GM23338 (cell line): ENCODE data around the gene SLC13A3. TPM values are rescaled to one million over a fixed set of nuclear protein-coding genes. Genes with fewer than 3 reads are reported as not detected.

ENCODE experiments used
- ATAC-seq: fragments of 200-7000 bp; cut with Tn5 transposase; 3 replicates; pipeline ENCODE4 v1.9.1; 2020
- DNase-seq: peaks from one replicate; pipeline ENCODE4 v3.0.0-alpha.2; 2015; ENCODE audit warnings: low spot score
- H2AFZ ChIP-seq: fragments of 200-600 bp; sonication (generic); 2 replicates; pipeline ENCODE4 v1.8.0; 2016; ENCODE audit warnings: antibody characterized with exemption, mild to moderate bottlenecking, moderate library complexity
- H3F3A ChIP-seq: fragments of 200-600 bp; sonication (generic); replicated peaks from 2 replicates; pipeline ENCODE4 v1.8.0; 2017; ENCODE audit warnings: antibody characterized with exemption, mixed run types, low read depth
- H3K27ac ChIP-seq: fragments of 200-600 bp; sonication (generic); 2 replicates; pipeline ENCODE4 v1.6.1; 2016; ENCODE audit warnings: low read depth
- H3K27me3 ChIP-seq: fragments of 200-600 bp; sonication (generic); 2 replicates; pipeline ENCODE4 v1.8.0; 2016; ENCODE audit warnings: mild to moderate bottlenecking, mixed run types, moderate library complexity; ENCODE audit not compliant: insufficient read depth
- H3K36me3 ChIP-seq: fragments of 200-600 bp; sonication (generic); 2 replicates; pipeline ENCODE4 v1.8.0; 2016; ENCODE audit warnings: mild to moderate bottlenecking; ENCODE audit not compliant: insufficient read depth
- H3K4me1 ChIP-seq: fragments of 200-600 bp; sonication (generic); 2 replicates; pipeline ENCODE4 v1.8.0; 2016; ENCODE audit warnings: mild to moderate bottlenecking, moderate library complexity; ENCODE audit not compliant: insufficient read depth
- H3K4me2 ChIP-seq: fragments of 200-600 bp; sonication (generic); 2 replicates; pipeline ENCODE4 v1.7.1; 2017; ENCODE audit warnings: mixed run types
- H3K4me3 ChIP-seq: fragments of 200-600 bp; sonication (generic); 2 replicates; pipeline ENCODE4 v1.6.1; 2016; ENCODE audit warnings: mixed run types
- H3K79me2 ChIP-seq: fragments of 200-600 bp; sonication (generic); replicated peaks from 2 replicates; pipeline ENCODE4 v1.8.0; 2017; ENCODE audit warnings: mild to moderate bottlenecking; ENCODE audit not compliant: insufficient read depth
- H3K9me2 ChIP-seq: fragments of 200-600 bp; sonication (generic); 2 replicates; pipeline ENCODE4 v1.8.0; 2017; ENCODE audit not compliant: insufficient read depth
- H4K20me1 ChIP-seq: fragments of 200-600 bp; sonication (generic); replicated peaks from 2 replicates; pipeline ENCODE4 v1.8.0; 2017; ENCODE audit warnings: mild to moderate bottlenecking; ENCODE audit not compliant: insufficient read depth
- H3K27ac Mint-ChIP-seq: 2 replicates; pipeline ENCODE4 v1.8.0; 2020; ENCODE audit warnings: inconsistent platforms, mild to moderate bottlenecking, moderate library complexity, mixed read lengths
- H3K27me3 Mint-ChIP-seq: 3 replicates; pipeline ENCODE4 v1.8.0; 2022; ENCODE audit warnings: low read depth, mild to moderate bottlenecking, moderate library complexity, mixed read lengths, inconsistent platforms; ENCODE audit not compliant: insufficient read depth, poor library complexity
- H3K36me3 Mint-ChIP-seq: 3 replicates; pipeline ENCODE4 v1.8.0; 2021; ENCODE audit warnings: low read depth, mild to moderate bottlenecking, inconsistent platforms, moderate library complexity, mixed read lengths
- H3K4me1 Mint-ChIP-seq: 3 replicates; pipeline ENCODE4 v1.8.0; 2020; ENCODE audit warnings: mild to moderate bottlenecking, inconsistent platforms, mixed read lengths
- H3K4me3 Mint-ChIP-seq: 3 replicates; pipeline ENCODE4 v1.8.0; 2021; ENCODE audit warnings: moderate library complexity, mild to moderate bottlenecking, inconsistent platforms, mixed read lengths
- H3K9me3 Mint-ChIP-seq: 3 replicates; pipeline ENCODE4 v1.8.0; 2020; ENCODE audit warnings: moderate library complexity, mild to moderate bottlenecking, inconsistent platforms, mixed read lengths
- CTCF ChIP-seq, 2 experiments: fragments of 200-600 bp in 1 of 2; sonication (generic) in 1 of 2; conservative IDR thresholded peaks; 2 replicates each; pipeline versions ENCODE4 v1.5.1 to v1.6.1; 2016 to 2017; ENCODE audit warnings: antibody characterized with exemption in 2 of 2, low read depth in 2 of 2, mild to moderate bottlenecking in 2 of 2, moderate library complexity in 1 of 2
- EZH2 ChIP-seq: fragments of 200-600 bp; sonication (generic); IDR thresholded peaks from one replicate; pipeline ENCODE4 v1.8.0; 2017; ENCODE audit warnings: antibody characterized with exemption, mild to moderate bottlenecking, low read depth; ENCODE audit not compliant: unreplicated experiment
- EZH2phosphoT487 ChIP-seq: fragments of 200-600 bp; sonication (generic); IDR thresholded peaks from one replicate; pipeline ENCODE4 v1.8.1; 2018; ENCODE audit warnings: antibody characterized with exemption; ENCODE audit not compliant: unreplicated experiment
- JUNB ChIP-seq: IDR thresholded peaks from one replicate; pipeline ENCODE4 v1.6.1; 2016; ENCODE audit warnings: antibody characterized with exemption; ENCODE audit not compliant: unreplicated experiment
- NANOG ChIP-seq: IDR thresholded peaks from 2 replicates; pipeline ENCODE4 v1.6.1; 2016; ENCODE audit warnings: antibody characterized with exemption, borderline replicate concordance
- POLR2AphosphoS5 ChIP-seq: IDR thresholded peaks from 2 replicates; pipeline ENCODE4 v1.6.1; 2016; ENCODE audit warnings: antibody characterized with exemption, low read depth
- REST ChIP-seq: IDR thresholded peaks from one replicate; pipeline ENCODE4 v1.6.1; 2018; ENCODE audit warnings: antibody characterized with exemption; ENCODE audit not compliant: unreplicated experiment
- ZNF114 ChIP-seq: fragments of 250-450 bp; sonication (Bioruptor Pico); IDR thresholded peaks from 2 replicates; pipeline ENCODE4 v1.5.0; 2020; ENCODE audit warnings: mild to moderate bottlenecking, moderate library complexity
- ZNF462 ChIP-seq: fragments of 250-450 bp; sonication (Bioruptor Pico); IDR thresholded peaks from 2 replicates; pipeline ENCODE4 v1.5.0; 2020; ENCODE audit warnings: mild to moderate bottlenecking, moderate library complexity
- polyA plus RNA-seq: library from polyadenylated mRNA; unstranded; fragments of >200 nt; fragmentation: Nextera tagmentation; extraction: Ambion mirVana; gene quantifications from 2 replicates; pipeline ENCODE4 v1.2.1, GENCODE V29; 2016
- total RNA-seq: library from RNA; depleted of rRNA; stranded (reverse); fragments of >200 nt; shearing (Covaris generic); gene quantifications from 2 replicates; pipeline ENCODE4 v1.2.3, GENCODE V29; 2014

Gene SLC13A3
- total and polyA plus RNA-seq, 2 experiments from 2014 or later = 8.6 to 9.1 TPM

- TF ChIP-seq REST (no peak), POLR2AphosphoS5 (no peak), ZNF114 (CRISPR knock-in tag) (no peak)
These were observed 69.9 kb downstream of the SLC13A3 start (continued) for GRCh38 chr20:46581391-46581790.

- Histone ChIP-seq H3K4me2 (no peak overlapping the region), H3K4me1 (peaks cover 25% of the 10 kb centered on the region), H3K79me2 (no peaks in the 10 kb centered on the region), H3K27ac (no peak overlapping the region), H3F3A (no peaks in the 10 kb centered on the region), H3K9me2 (no peaks in the 10 kb centered on the region), H3K27me3 (no peaks in the 10 kb centered on the region), H2AFZ (no peak overlapping the region), H4K20me1 (no peaks in the 10 kb centered on the region), H3K36me3 (no peaks in the 10 kb centered on the region), H3K4me3 (no peak overlapping the region)
- peaks cover 20% of the 10 kb centered on the region for H3K4me1 Mint-ChIP-seq
- DNase-seq (no peak), ATAC-seq (no peak)
- H3K27ac Mint-ChIP-seq = no peak overlapping the region
- H3K4me3 Mint-ChIP-seq = no peak overlapping the region
- H3K9me3 Mint-ChIP-seq = peaks cover 16% of the 10 kb centered on the region
- H3K36me3 Mint-ChIP-seq = peaks cover 16% of the 10 kb centered on the region
- peaks cover 1% of the 10 kb centered on the region for H3K27me3 Mint-ChIP-seq
- TF ChIP-seq REST (no peak), EZH2 (no peak), POLR2AphosphoS5 (no peak), ZNF462 (CRISPR knock-in tag) (no peak), EZH2phosphoT487 (no peak), NANOG (no peak), CTCF (conservative IDR thresholded peaks at IDR 0.05; ENCODE audit: low read depth in 2 of 2) (no peak), JUNB (no peak)
These were observed 70.5 kb downstream of the SLC13A3 start for GRCh38 chr20:46580613-46581205.
